HEK293 (cell line): ENCODE measurements around the gene DUSP6.

Experiments used
- CTCF ChIA-PET: fragments of 350-600 bp; formaldehyde crosslinking; extraction: SDS; loops from one replicate; lab custom pipeline; 2021; ENCODE audit warnings: antibody characterized with exemption; lab: Yijun Ruan, JAX
- POLR2A ChIA-PET: fragments of 300-600 bp; formaldehyde crosslinking; extraction: SDS; loops from one replicate; lab custom pipeline; 2020; ENCODE audit warnings: antibody characterized with exemption, inconsistent platforms; lab: Yijun Ruan, JAX
- H3K27ac ChIP-seq: fragments of 200-500 bp; sonication (Bioruptor generic); 2 replicates; pipeline ENCODE4 v1.5.1; 2014; ENCODE audit warnings: low read depth, low read length, control low read depth, inconsistent platforms; ENCODE audit errors: extremely low read depth
- H3K36me3 ChIP-seq, 2 experiments: fragments of 200-500 bp in 1 of 2; sonication (Bioruptor generic) in 1 of 2; 1 replicate in 1 of 2; 2 replicates in 1 of 2; pipeline ENCODE4 v1.5.1; 2014 to 2017; ENCODE audit warnings: inconsistent platforms in 2 of 2, low read length in 2 of 2; ENCODE audit not compliant: control insufficient read depth in 2 of 2, insufficient read depth in 1 of 2
- H3K4me1 ChIP-seq: fragments of 200-500 bp; sonication (Bioruptor generic); 2 replicates; pipeline ENCODE4 v1.5.1; 2014; ENCODE audit warnings: mild to moderate bottlenecking, low read length, inconsistent platforms; ENCODE audit not compliant: control insufficient read depth, insufficient read depth
- H3K4me3 ChIP-seq: 2 replicates; pipeline ENCODE4 v1.5.1; 2011; ENCODE audit warnings: low read depth, mild to moderate bottlenecking, control low read depth, low read length, moderate library complexity
- H3K9me3 ChIP-seq: fragments of 200-500 bp; sonication (Bioruptor generic); 2 replicates; pipeline ENCODE4 v1.5.1; 2014; ENCODE audit warnings: low read depth, low read length, inconsistent platforms; ENCODE audit not compliant: control insufficient read depth, insufficient read depth
- FEZF1 ChIP-seq: fragments of 450-650 bp; formaldehyde crosslinking; IDR thresholded peaks from 2 replicates; pipeline ENCODE4 v1.5.1; 2016; ENCODE audit warnings: missing biosample characterization, missing genetic modification characterization
- GLI2 ChIP-seq: fragments of 450-650 bp; formaldehyde crosslinking; IDR thresholded peaks from 2 replicates; pipeline ENCODE4; 2017; ENCODE audit warnings: missing biosample characterization, missing genetic modification characterization, low read depth, borderline replicate concordance
- GLIS1 ChIP-seq: fragments of 450-650 bp; formaldehyde crosslinking; IDR thresholded peaks from 2 replicates; pipeline ENCODE4 v1.5.1; 2016; ENCODE audit warnings: missing biosample characterization, missing genetic modification characterization
- KLF9 ChIP-seq: fragments of 450-650 bp; formaldehyde crosslinking; IDR thresholded peaks from 2 replicates; pipeline ENCODE4 v1.5.1; 2016; ENCODE audit warnings: missing biosample characterization, missing genetic modification characterization, low read depth
- PRDM6 ChIP-seq: fragments of 450-650 bp; formaldehyde crosslinking; IDR thresholded peaks from 2 replicates; pipeline ENCODE4 v1.5.1; 2017; ENCODE audit warnings: missing biosample characterization, missing genetic modification characterization
- SCRT2 ChIP-seq: fragments of 450-650 bp; formaldehyde crosslinking; IDR thresholded peaks from 2 replicates; pipeline ENCODE4 v1.5.1; 2016; ENCODE audit warnings: missing biosample characterization, missing genetic modification characterization
- YY1 ChIP-seq: fragments of 450-650 bp; formaldehyde crosslinking; IDR thresholded peaks from 2 replicates; pipeline ENCODE4 v1.5.1; 2018; ENCODE audit warnings: missing biosample characterization, missing genetic modification characterization
- YY2 ChIP-seq: fragments of 450-650 bp; formaldehyde crosslinking; IDR thresholded peaks from 2 replicates; pipeline ENCODE4 v1.5.1; 2016; ENCODE audit warnings: missing biosample characterization, missing genetic modification characterization
- ZBTB8A ChIP-seq: fragments of 450-650 bp; formaldehyde crosslinking; IDR thresholded peaks from 2 replicates; pipeline ENCODE4 v1.5.1; 2016; ENCODE audit warnings: missing biosample characterization, missing genetic modification characterization
- ZFP37 ChIP-seq: fragments of 450-650 bp; formaldehyde crosslinking; IDR thresholded peaks from 2 replicates; pipeline ENCODE4 v1.5.1; 2016; ENCODE audit warnings: missing biosample characterization, missing genetic modification characterization
- ZNF10 ChIP-seq: fragments of 450-650 bp; formaldehyde crosslinking; IDR thresholded peaks from 2 replicates; pipeline ENCODE4 v1.5.1; 2017; ENCODE audit warnings: missing biosample characterization, missing genetic modification characterization
- ZNF114 ChIP-seq: fragments of 450-650 bp; formaldehyde crosslinking; IDR thresholded peaks from 2 replicates; pipeline ENCODE4 v1.5.0; 2017; ENCODE audit warnings: missing biosample characterization, missing genetic modification characterization
- ZNF133 ChIP-seq: fragments of 450-650 bp; formaldehyde crosslinking; IDR thresholded peaks from 2 replicates; pipeline ENCODE4 v1.5.1; 2016; ENCODE audit warnings: missing biosample characterization, missing genetic modification characterization
- ZNF16 ChIP-seq: fragments of 450-650 bp; formaldehyde crosslinking; IDR thresholded peaks from 2 replicates; pipeline ENCODE4 v1.5.1; 2016; ENCODE audit warnings: low read depth, missing biosample characterization, missing genetic modification characterization
- ZNF350 ChIP-seq: fragments of 450-650 bp; formaldehyde crosslinking; IDR thresholded peaks from 2 replicates; pipeline ENCODE4 v1.5.0; 2017; ENCODE audit warnings: missing biosample characterization, mild to moderate bottlenecking, missing genetic modification characterization
- ZNF558 ChIP-seq: fragments of 450-650 bp; formaldehyde crosslinking; IDR thresholded peaks from 2 replicates; pipeline ENCODE4 v1.5.1; 2016; ENCODE audit warnings: missing biosample characterization, missing genetic modification characterization
- ZNF621 ChIP-seq: fragments of 450-650 bp; formaldehyde crosslinking; IDR thresholded peaks from 2 replicates; pipeline ENCODE4 v1.5.1; 2017; ENCODE audit warnings: missing biosample characterization, missing genetic modification characterization
- ZNF645 ChIP-seq: fragments of 450-650 bp; formaldehyde crosslinking; IDR thresholded peaks from 2 replicates; pipeline ENCODE4; 2016; ENCODE audit warnings: missing biosample characterization, missing genetic modification characterization
- ZNF843 ChIP-seq: fragments of 450-650 bp; formaldehyde crosslinking; IDR thresholded peaks from 2 replicates; pipeline ENCODE4 v1.5.1; 2016; ENCODE audit warnings: missing biosample characterization, missing genetic modification characterization
- ZSCAN23 ChIP-seq: fragments of 450-650 bp; formaldehyde crosslinking; IDR thresholded peaks from 2 replicates; pipeline ENCODE4 v1.5.1; 2016; ENCODE audit warnings: missing biosample characterization, missing genetic modification characterization

DUSP6 gene

GRCh38 chr12:89379839-89380467 is 27.7 kb upstream of the DUSP6 start:
- peak; percentile 36 for TF ChIP-seq SCRT2 (tag by site-specific recombination)
- TF ChIP-seq ZNF10 (tag by site-specific recombination) = no peak
- TF ChIP-seq YY1 (tag by site-specific recombination) = no peak
- H3K36me3 ChIP-seq = no peaks in the 10 kb centered on the region
- ChIA-PET POLR2A (no interaction called here), CTCF (interaction anchor here (1.1 kb wide), 1 partner anchor 360 kb away, joined by 4 read pairs; no protein-coding TSS in a partner anchor)
- H3K4me3 ChIP-seq = no peak overlapping the region
- H3K4me1 ChIP-seq = peaks cover 16% of the 10 kb centered on the region
- no peaks in the 10 kb centered on the region for H3K9me3 ChIP-seq
- H3K27ac ChIP-seq = no peak overlapping the region

- no peak overlapping the region for H3K4me3 ChIP-seq
- POLR2A ChIA-PET = no interaction called here
- TF ChIP-seq GLIS1 (tag by site-specific recombination) (no peak), ZNF843 (no peak), KLF9 (tag by site-specific recombination) (no peak), ZNF114 (tag by site-specific recombination) (no peak), ZNF621 (tag by site-specific recombination) (no peak), ZNF16 (tag by site-specific recombination) (no peak), ZBTB8A (no peak), ZFP37 (tag by site-specific recombination) (no peak), ZNF645 (no peak), PRDM6 (tag by site-specific recombination) (no peak), FEZF1 (tag by site-specific recombination) (no peak), GLI2 (tag by site-specific recombination) (no peak), ZNF133 (tag by site-specific recombination) (no peak), ZNF558 (tag by site-specific recombination) (no peak)
- TF ChIP-seq, all 188 proteins: peak for 0
- CTCF ChIA-PET = interaction anchor here (1.1 kb wide), 1 partner anchor 360 kb away, joined by 4 read pairs; no protein-coding TSS in a partner anchor
- Histone ChIP-seq H3K4me1 (peaks cover 10% of the 10 kb centered on the region), H3K36me3 (no peaks in the 10 kb centered on the region), H3K27ac (no peak overlapping the region), H3K9me3 (no peaks in the 10 kb centered on the region)
These were observed 27.0 kb upstream of the DUSP6 start for GRCh38 chr12:89379148-89379838.

- Histone ChIP-seq H3K36me3 (no peaks in the 10 kb centered on the region), H3K4me3 (no peak overlapping the region), H3K27ac (no peak overlapping the region), H3K9me3 (no peaks in the 10 kb centered on the region), H3K4me1 (peaks cover 4% of the 10 kb centered on the region; the same call in 1 of the 2 replicates)
- no peak for TF ChIP-seq ZNF350 (tag by site-specific recombination)
- TF ChIP-seq ZSCAN23 = no peak
- no peak for TF ChIP-seq YY2 (tag by site-specific recombination)
- ChIA-PET CTCF (interaction anchor here (0.5 kb wide), 1 partner anchor 11 kb away, joined by 4 read pairs; no protein-coding TSS in a partner anchor), POLR2A (no interaction called here)
These were observed 24.5 kb upstream of the DUSP6 start for GRCh38 chr12:89376844-89377243.
